T-helper 2 cell treated with Interferon-gamma antibody and Interleukin-4, amounts not matched to agents 100 ng/mL and 5 ng/mL, for 36 hours (primary cell): ENCODE results near the gene ADCY9. TPM values are rescaled to one million over a fixed set of nuclear protein-coding genes. Genes with fewer than 3 reads are reported as not detected.

Source experiments
- intact Hi-C: fragments of 100-400 bp; cut with micrococcal nuclease; formaldehyde crosslinking; loops from one replicate; pipeline ENCODE4 v1.15.1; 2023
- total RNA-seq: library from RNA; stranded (reverse); gene quantifications from 2 replicates; pipeline ENCODE4 v1.2.3, GENCODE V29; 2022

ADCY9 gene
- total RNA-seq, 1 donor from 2014 or later, result 7.8 TPM

GRCh38 chr16:3922241-3922640 lies 194.0 kb downstream of the ADCY9 start:
- intact Hi-C loops, result no loop called here

GRCh38 chr16:3920206-3920605 lies 196.0 kb downstream of the ADCY9 start:
- intact Hi-C loops, result no loop called here

GRCh38 chr16:3919413-3919812 lies 196.8 kb downstream of the ADCY9 start:
- intact Hi-C loops, result no loop called here

- intact Hi-C loops, result no loop called here
These were observed 200.6 kb downstream of the ADCY9 start for GRCh38 chr16:3915426-3916260.

GRCh38 chr16:3912897-3913296 lies 203.3 kb downstream of the ADCY9 start:
- intact Hi-C loops, result no loop called here

Other genes with a start within 250 kb of the ADCY9 start
- 70.1 and 71.5 TPM in 2 replicates for gene CREBBP, start 235.7 kb downstream of the ADCY9 start, total RNA-seq
- not detected in 2 replicates for gene SRL, start 125.6 kb upstream of the ADCY9 start, total RNA-seq
- gene TFAP4, start 156.6 kb upstream of the ADCY9 start, total RNA-seq, result 25.4 and 27.0 TPM in 2 replicates
- 0.64 and 0.77 TPM in 2 replicates for gene GLIS2, start 199.6 kb upstream of the ADCY9 start, total RNA-seq
- gene PAM16, start 234.9 kb upstream of the ADCY9 start, total RNA-seq, result 48.5 and 48.9 TPM in 2 replicates